SKM-1 (cell line): Measurements from ENCODE around the gene PPP1R1B.

Experiments used
- DNase-seq: peaks from one replicate; lab custom pipeline; 2025; ENCODE audit not compliant: unreplicated experiment; lab: John Stamatoyannopoulos, UW

The PPP1R1B gene

GRCh38 chr17:39631403-39631802 lies 4.7 kb downstream of the PPP1R1B start:
- no peak for DNase-seq

GRCh38 chr17:39632153-39632941 lies 5.6 kb downstream of the PPP1R1B start:
- no peak for DNase-seq

DNA sequence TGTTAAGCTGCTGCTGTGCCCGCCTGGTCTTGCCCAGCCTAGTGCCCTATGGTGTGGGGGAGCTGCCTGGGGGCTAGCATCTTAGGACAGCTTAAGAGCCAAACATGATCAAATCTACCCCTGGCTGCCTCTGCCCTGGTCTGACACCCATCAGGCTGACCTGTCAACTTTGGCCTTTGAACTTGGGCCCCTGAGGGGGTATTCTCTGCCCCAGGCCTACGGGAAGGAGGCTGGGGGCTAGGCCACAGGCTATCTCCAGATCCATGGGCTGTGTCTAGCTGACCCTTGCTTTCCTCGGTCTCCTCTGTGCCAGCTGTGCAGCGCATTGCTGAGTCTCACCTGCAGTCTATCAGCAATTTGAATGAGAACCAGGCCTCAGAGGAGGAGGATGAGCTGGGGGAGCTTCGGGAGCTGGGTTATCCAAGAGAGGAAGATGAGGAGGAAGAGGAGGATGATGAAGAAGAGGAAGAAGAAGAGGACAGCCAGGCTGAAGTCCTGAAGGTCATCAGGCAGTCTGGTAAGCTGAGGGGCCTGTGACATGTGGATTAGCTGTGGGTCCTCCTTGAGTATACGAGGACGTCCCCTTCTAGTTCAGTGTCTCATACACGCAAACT lies 6.9 kb downstream of the PPP1R1B start:
- no peak for DNase-seq

- no peak for DNase-seq
These were observed 7.7 kb downstream of the PPP1R1B start for GRCh38 chr17:39634384-39634871.

DNA sequence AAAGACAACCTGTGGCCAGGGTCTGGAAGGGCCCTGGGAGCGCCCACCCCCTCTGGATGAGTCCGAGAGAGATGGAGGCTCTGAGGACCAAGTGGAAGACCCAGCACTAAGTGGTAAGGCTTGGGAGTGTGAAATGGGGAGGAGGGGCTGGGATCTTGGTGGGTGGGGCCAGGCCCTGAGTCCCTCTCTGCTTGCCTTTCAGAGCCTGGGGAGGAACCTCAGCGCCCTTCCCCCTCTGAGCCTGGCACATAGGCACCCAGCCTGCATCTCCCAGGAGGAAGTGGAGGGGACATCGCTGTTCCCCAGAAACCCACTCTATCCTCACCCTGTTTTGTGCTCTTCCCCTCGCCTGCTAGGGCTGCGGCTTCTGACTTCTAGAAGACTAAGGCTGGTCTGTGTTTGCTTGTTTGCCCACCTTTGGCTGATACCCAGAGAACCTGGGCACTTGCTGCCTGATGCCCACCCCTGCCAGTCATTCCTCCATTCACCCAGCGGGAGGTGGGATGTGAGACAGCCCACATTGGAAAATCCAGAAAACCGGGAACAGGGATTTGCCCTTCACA lies 8.9 kb downstream of the PPP1R1B start:
- no peak for DNase-seq

- no peak for DNase-seq
These were observed 9.8 kb downstream of the PPP1R1B start for GRCh38 chr17:39636587-39636926.

DNA sequence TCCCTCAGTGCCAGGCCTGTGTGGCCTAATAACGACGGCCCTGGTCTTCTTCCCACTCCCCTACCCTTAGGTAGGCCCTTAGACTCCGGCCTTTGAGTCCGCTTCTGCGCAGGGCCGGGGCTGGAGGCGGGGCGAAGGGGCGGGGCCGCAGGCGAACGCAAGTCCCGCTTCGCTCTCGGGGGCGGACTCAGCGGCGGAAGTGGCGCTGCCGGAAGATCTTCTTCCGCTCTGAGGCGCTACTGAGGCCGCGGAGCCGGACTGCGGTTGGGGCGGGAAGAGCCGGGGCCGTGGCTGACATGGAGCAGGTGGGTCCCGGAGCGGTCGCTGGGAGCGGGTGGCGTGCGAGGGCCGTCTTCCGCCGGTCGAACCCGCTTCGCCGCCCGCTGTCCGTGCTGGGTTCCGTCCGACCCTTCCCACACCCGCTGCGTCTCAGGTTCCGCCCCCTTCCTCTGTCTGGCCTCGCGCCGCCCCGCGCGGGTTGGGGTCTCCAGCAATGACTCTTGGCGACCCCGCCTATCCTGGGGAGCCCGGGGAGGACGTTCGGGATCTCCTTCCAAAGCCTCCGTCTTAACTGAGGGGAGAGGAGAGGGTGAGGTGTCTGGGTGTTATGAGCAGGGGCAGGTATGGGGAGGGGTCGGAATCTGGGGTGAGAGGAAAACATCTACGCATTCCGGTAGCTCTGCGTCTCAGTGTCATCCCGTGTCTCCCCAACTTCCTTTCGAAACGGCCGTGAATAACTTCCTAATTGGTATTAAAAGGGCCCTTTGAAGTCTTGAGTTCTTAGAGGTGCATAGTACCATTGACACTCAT lies 10.4 kb downstream of the PPP1R1B start, which contains the start of gene STARD3:
Gene STARD3, plus strand, starts transcription at position 218 of the 810 bp plus-strand sequence. CDS start 16,388 bp downstream, outside the sequence.
- peak; percentile 56 for DNase-seq

- no peak for DNase-seq
These were observed 11.6 kb downstream of the PPP1R1B start for GRCh38 chr17:39638317-39638716.

DNA sequence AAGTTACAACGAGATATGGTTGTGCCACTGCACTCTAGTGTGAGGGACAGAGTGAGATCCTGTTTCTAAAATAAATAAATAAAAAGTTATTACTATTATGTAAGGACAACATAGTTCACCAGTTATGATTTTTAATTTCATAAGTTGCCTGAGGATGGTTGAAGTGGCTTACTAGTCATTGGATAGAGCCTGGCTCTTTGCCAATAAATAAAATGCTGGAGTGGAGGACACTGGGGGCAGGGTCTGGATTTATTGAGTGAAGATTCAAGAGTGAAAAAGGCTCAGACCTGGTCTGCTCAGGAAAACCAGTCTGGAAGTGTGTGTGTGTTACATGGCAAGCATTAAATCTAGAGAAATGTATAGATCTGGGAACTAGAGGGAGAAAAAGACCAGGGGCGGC lies 12.3 kb downstream of the PPP1R1B start:
- DNase-seq = no peak

- no peak for DNase-seq
These were observed 13.1 kb downstream of the PPP1R1B start for GRCh38 chr17:39639566-39640458.

DNA sequence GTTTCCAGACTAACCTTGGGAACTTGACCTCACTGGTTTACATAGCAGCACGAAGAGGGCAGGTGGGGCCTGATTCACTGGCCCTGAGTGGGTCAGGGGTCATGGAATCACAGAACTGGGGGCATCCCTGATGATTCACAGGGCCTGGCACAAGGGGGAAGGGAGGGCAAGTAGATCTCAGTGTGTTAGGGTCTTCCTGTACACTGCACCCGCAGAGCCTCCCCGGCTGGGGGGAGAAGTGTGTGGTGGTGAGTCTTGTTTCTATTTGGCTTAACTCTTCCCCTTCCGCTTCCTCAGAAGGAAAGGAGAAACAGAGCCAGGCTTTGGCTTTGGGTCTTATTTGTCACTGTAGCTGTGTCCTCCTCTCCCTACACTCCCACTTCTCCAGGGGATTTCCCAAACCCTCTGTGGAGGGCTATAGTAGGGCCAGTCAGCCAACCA lies 13.9 kb downstream of the PPP1R1B start:
- no peak for DNase-seq

DNA sequence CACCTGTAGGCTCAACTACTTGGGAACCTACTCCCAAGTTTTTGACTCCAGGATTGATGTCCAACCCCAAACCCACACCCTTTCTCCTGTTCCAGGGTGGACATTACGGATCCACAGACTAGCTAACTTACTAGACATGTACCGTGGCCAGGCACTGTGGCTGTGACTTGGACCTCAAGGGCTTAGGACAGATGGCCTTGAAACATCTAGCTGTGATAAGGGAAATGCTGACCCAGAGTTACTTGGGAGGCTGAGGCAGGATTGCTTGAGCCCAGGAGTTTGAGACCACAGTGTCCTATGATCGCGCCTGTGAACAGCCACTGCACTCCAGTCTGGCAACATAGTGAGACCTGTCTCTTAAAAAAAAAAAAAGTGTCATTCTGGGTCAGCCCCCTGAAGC lies 14.3 kb downstream of the PPP1R1B start:
- no peak for DNase-seq

DNA sequence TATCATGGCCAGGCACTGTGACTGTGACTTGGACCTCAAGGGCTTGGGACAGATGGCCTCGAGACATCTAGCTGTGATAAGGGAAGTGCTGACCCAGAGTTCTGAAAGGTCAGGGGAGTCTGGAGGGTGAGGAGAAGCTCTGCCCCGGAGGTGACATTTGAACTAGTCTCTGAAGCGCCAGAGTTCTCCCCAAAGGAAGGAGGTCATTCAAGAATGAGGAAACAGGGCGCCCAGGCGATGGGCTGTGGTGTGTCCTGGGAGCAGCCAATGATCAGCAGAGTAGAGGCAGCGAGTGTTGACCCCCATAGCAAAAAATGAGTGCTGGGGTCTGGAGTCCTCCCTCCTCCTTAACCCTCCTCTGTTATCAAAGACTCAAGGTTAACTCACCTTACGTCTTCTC lies 15.1 kb downstream of the PPP1R1B start:
- DNase-seq = no peak

DNA sequence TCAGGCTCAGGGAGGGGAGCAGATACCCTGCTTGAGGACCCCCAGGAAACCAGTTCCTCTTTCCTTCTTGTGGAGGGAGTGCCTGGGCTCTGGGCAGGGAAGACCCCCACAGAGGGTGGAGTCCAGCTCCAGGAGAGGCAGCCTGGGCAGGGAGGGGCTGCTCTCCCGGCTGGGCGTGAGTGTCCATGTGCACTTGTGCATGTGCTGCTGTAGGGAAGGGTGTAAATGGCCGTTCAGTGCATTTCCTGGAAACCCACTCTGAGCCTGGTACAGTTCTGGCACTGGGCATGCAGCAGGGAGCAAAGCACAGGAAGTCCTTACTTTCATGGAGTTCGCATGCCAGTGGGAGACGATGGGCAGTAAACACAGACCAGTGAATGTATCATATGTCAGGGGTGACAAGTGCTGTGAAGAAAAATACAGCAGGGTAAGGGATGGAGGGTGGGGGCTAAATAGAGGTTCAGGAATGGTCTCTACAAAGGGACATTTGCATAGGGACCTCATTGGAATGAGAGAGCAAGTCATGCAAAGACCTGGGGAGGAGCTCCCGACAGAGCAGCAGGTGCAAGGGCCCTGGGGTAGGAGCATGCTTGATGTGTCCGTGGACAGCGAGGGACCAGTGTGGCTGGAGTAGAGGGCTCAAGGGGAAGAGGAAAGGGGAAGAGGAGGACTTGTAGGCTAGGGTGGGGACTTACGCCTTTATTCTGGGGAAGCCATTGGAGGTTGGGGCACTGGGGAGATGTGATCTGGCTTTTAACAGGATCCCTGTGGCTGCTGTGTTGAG lies 15.7 kb downstream of the PPP1R1B start:
- DNase-seq = no peak

GRCh38 chr17:39643271-39643670 lies 16.5 kb downstream of the PPP1R1B start:
- DNase-seq = no peak

DNA sequence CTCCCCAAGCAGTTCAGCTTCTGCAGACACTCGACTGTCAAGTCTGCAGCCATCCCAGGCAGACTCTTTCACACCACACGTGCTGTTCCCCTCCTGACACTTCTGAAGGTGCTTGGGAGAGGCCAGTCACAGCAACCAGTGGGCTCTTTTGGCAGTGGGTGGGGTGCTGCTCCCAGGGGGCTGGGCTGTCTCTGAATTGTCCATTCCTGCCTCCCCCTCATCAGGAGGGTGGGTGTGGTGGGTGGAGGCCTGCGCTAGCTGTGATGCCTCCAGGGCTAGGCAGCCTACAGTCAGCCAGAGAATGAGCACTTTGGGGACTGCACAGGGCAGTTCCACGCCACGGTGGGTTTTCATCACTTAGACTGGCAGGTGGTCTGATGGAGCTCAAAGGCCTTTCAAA lies 20.5 kb downstream of the PPP1R1B start:
- no peak for DNase-seq

DNA sequence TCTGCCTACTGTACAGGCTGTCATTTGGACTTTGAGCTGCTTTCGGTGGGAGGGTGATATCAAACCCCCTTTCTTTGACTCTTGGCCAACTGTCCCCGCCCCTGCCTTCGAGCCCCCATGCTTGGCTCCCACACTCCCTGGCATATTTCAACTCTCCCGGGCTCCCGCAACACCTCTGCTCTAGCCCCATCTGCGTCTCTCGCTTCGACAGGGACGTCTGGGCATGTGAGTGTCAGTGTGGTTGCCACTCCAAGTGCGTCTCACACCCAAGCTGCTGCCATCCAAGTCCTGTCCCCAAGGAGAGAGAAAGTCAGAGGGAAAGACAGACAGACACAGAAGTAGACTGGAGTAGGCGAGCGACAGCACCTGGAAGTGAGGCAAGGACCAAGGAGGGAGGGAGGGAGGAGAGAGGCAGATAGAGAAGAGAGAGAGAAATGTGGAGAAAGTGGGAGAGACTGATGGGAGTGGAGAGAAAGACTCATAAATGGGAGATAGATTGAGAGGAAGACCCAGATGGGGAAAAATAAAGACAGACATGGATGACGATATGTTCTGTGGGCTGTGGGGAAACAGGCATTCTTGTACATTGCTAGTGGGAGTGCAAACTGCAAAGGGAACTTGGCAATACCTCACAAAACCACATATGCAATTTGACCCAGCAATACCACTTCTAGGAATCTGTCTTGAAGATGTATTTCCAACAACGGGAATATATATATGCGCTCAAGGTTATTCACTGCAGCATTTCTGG lies 22.0 kb downstream of the PPP1R1B start:
- DNase-seq = no peak

DNA sequence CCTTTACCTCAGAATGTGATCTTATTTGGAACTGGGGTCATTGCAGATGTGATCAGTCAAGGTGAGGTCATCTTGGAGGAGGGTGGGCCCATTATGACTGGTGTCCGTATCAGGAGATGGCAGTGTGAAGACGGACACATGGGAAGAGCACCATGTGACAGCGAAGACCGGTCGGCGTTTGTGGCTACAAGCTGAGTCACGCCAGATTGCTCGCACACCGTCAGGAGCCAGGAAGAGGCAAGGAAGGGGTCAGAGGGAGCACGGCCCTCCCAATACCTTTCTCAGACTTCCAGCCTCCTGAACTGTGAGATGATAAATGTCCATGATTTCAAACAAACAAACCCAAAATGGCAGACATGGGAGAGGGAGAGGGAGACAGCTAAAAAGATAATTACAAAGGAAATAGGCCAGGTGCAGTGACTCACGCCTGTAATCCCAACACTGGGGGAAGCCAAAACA lies 23.4 kb downstream of the PPP1R1B start:
- no peak for DNase-seq
